Gastroesophageal sphincter (tissue), 3 donors: ENCODE results near the gene ERMAP.

Source experiments
- CTCF ChIP-seq, 4 experiments: fragments of 200-600 bp in 2 of 4; fragments of 450-650 bp in 2 of 4; sonication (generic) in 1 of 4; IDR thresholded peaks; one replicate each; pipeline ENCODE4 v1.5.1; 2017 to 2019; ENCODE audit warnings: antibody characterized with exemption in 4 of 4, mild to moderate bottlenecking in 2 of 4, moderate library complexity in 2 of 4
- EP300 ChIP-seq: sonication (generic); formaldehyde crosslinking; IDR thresholded peaks from one replicate; pipeline ENCODE4 v1.6.1; 2017; ENCODE audit warnings: antibody characterized with exemption, mild to moderate bottlenecking
- POLR2A ChIP-seq, 2 donors: fragments of 450-650 bp; IDR thresholded peaks; one replicate each; pipeline ENCODE4 v1.6.1; 2017; ENCODE audit warnings: antibody characterized with exemption in 2 of 2, mild to moderate bottlenecking in 2 of 2, moderate library complexity in 1 of 2
- POLR2AphosphoS5 ChIP-seq: sonication (generic); formaldehyde crosslinking; IDR thresholded peaks from one replicate; pipeline ENCODE4 v1.6.1; 2017; ENCODE audit warnings: antibody characterized with exemption

- TF ChIP-seq CTCF (IDR thresholded peaks at IDR 0.05) (no peak), POLR2A (IDR thresholded peaks at IDR 0.05) (no peak), EP300 (no peak), POLR2AphosphoS5 (no peak)
These were observed 60.5 kb downstream of the ERMAP start for GRCh38 chr1:42877380-42877779.
